ENCODE measurements around the gene NTF3. TPM values are rescaled to one million over a fixed set of nuclear protein-coding genes. Genes with fewer than 3 reads are reported as not detected.

Gene NTF3
- total RNA-seq, 1 donor from 2014 or later = 1.1 TPM

DNA sequence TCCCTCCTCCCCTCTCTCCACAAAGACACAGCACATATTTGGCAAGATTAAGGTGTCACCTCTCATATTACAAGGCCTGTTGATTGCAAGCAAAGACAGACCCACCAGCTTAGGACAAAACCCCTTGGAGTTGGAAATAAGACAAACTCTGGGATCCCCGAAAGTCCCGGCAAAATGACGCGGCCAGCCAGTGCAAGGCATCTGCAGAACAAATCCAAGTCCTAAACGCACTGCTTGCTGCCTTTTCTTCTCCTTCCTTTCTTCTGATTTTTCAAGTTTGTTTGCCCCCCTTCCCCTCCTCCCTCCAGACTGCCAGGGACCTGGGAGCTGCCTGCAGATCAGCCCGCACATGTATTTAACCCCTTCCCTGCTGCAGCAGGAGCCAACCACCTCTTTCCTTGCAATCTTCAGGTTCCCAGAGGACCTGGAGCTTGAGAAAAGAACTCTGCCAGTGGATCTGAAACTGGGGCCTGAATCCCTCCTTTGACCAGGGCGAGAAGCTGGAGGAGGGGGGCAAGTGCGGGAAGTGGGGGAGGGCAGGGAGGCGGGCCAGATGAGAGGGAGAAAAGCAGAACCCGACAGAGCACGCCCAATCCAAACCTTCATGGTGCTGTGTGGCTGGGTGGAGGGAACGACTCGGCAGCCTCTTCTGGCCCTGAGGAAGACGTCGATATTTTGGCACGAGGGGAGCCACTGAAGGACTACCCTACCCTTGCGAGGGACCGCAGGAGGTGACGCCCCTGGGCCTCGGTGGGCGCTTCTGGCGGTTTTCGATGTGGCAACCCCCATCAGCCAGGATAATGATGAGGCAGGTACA is 2.0 kb upstream of the NTF3 start:
- DNase-seq (no peak), ATAC-seq (ENCODE audit: poor library complexity) (no peak)
- intact Hi-C loops (cut with DNase I) = loop anchor here (10.0 kb wide), 1 partner anchor 215 kb away; no protein-coding TSS in a partner anchor

DNA sequence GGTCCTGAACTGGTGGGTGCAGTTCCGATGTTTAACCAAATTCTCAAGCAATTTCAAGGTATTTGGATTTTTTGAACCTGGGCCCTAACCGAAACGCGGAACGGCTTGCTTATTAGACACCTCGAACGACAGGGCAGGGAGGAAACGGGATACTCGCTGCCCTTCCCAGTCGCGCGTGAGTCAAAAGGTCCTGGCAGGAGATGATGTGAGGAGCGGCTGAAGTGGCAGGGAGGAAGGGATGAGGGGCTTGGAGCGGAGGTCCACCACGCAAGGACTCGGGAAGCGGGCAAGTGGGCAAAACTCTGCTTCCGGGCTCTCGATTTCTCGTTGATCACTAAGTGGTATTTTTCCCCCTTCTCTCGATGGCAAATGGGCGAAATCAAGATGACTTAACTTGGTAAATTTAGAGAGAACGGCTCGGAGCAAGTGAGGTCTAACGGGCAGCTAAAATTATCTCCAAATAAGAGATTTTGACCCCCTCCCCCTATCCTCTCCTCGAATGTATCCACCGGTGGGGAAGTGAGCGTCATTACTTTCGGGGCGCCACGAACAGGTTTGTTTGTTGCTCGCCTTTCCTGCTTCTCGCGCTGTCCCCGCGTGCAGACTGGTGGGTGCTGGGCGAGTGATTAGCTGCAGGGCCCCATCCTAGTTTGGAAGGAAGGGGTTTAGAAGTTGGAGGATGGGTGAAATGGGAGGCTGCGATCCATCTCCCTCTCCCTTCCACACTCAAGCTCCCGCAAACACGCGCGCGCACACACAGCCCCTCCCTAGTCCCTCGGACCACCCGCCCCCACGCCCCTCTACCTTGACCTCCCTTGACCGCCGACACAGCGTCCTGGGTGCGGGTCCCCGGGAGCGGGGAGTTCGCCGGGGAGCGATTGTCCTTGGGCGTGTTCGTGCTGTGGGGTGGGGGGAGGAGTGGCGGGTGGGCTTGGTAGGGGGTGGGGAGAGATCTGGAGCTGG is 986 bp upstream of the NTF3 start:
- intact Hi-C loops (cut with DNase I) = loop anchor here (10.0 kb wide), 1 partner anchor 214 kb away; no protein-coding TSS in a partner anchor
- ATAC-seq (ENCODE audit: poor library complexity) = no peak
- no peak for DNase-seq

DNA sequence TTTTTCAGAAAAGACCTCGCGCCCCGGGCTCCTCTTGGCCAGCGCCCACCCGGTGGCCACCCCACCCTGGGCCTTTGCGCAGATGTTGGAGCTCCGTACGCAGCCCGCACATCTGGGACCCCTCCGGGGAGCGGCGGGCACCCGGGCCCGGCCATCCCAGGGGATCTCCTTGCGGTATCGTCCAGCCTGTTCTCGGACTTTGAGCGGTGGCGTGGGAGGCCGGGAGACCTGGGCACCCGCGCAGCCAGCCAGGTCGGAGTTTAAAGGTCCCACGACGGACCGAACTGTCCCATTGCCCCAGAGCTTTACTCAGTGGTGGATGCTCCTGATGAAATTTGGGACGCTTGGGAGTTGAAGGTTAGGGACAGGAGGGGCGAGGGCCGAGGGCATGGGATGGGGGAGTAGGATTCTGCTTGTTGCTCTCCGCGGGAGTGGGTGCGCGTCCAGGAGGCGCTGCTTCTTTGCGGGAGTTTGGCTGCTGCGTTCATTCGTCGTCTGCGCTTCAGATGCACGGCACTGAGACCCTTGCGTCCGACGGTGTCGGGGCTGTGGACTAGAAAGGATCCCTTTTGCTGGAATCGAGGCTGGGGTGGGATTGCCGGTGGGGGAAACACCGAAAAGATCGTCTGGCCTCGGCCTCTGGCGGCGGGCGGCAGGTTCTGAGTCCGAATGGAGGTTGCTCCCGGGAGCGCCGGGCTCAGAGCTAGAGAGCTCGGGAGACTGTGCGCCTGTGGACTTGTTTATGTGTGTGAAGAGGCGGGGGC is 1.4 kb downstream of the NTF3 start:
- DNase-seq (no peak), ATAC-seq (ENCODE audit: poor library complexity) (peak; percentile 25)
- intact Hi-C loops (cut with DNase I) = loop anchor here (10.0 kb wide), 1 partner anchor 212 kb away; no protein-coding TSS in a partner anchor

DNA sequence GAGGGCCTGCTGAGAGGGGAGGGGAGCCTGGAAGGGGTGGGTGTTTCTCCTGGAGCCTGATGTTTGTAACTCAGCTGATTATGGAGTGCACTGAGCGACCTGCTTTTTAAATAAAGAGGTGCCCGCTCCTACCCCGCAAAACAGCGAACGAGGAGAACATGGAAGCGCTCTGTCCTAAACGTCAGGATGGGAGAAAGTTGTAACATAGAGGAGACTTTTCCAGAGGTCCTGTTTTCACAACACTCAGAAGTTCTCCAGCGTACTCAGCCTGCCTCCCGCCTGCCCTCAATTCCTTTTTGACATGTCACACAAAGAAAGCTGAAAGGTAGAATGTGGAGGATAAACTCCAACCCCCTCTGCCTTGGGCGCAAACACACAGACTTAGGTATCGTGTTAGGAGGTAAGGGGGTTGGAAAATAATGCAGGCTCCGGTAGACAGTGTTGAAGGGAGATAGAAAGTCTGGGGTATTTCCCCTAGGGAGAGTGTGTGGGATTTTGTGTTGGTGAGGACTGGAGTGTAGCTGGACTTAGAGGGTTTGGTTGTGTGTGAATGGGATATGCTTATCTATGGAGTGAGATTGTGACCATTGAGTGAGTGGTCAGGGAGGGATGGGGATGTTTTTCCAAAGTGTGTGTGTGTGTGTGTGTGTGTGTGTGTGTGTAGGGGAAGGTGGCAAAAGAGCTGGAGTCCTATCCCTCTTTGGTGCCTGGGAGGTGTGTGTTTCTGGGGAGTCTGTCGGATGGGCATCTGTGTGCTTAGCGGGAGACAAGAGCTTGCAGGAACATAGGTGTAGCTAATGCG is 2.1 kb downstream of the NTF3 start:
- ATAC-seq (ENCODE audit: poor library complexity) = no peak
- intact Hi-C loops (cut with DNase I) = loop anchor here (10.0 kb wide), 1 partner anchor 211 kb away; no protein-coding TSS in a partner anchor

DNA sequence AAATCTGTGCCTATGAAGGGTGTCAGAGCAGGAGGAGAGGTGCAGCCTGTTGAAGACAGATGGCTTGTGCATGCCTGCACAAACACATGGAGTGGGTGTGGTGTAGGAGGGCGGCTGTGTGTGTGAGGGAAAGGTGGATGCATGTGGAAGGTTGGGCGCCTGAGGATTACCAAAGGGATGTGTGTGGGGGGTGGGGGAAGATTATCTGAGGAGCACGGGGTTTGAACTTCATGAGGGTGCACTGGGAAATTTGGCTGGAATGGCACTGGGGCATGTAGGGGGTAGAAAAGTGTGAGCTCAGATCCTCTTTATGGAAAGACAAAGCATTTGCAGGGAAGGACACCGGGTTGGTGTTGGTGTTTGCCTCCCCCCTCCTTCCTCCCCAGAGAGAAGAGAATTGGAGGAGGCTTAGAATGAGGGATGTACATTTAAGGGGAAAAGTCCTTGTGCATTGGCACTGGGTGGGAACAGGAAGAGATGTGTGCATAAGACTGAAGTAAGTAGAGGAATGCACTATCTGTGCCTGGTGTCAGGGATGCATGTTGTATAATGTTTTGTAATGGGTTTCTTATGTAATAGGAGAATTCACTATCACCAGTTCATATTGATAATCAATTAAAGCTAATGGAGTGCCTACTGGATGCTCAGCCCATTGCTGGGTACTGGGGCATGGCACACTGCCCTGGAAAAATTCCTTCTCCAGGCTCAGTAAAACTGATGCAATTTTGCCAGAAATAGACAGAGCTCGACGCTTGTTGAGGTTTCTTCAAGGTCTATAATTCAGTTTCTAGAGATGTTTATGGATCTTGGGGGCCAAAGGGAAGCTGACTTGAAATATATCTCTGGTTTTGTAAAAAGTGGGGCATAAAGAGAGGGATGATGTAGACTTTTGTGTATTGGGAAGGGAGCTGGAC is 3.0 kb downstream of the NTF3 start:
- DNase-seq (no peak), ATAC-seq (ENCODE audit: poor library complexity) (no peak)
- intact Hi-C loops (cut with DNase I) = loop anchor here (10.0 kb wide), 1 partner anchor 210 kb away; no protein-coding TSS in a partner anchor

More for the DNA sequence above, 2.1 kb downstream of the NTF3 start:
- no peak for DNase-seq

DNA sequence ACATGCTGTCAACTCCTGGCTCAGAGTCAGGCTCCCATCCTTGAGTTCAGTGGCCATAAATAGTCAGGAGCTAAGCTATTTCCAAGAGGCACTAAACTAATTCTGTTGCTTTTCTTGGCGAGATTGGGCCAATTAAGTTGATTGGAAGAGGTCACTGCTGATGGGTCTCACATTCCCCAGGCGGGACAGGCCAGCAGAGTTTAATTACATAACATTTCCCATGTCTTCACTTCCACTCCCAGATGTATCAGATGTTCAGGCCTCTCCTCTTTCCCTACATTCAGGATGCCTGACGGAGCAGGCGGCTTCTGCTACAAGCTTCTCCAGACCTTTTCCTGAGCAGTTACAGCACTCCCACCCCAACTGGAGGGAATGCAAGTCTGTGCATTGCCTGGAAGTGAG is 5.3 kb downstream of the NTF3 start:
- intact Hi-C loops (cut with DNase I) = loop anchor here (10.0 kb wide), 1 partner anchor 208 kb away; no protein-coding TSS in a partner anchor
- ATAC-seq (ENCODE audit: poor library complexity) = peak; percentile 10
- DNase-seq = no peak

DNA sequence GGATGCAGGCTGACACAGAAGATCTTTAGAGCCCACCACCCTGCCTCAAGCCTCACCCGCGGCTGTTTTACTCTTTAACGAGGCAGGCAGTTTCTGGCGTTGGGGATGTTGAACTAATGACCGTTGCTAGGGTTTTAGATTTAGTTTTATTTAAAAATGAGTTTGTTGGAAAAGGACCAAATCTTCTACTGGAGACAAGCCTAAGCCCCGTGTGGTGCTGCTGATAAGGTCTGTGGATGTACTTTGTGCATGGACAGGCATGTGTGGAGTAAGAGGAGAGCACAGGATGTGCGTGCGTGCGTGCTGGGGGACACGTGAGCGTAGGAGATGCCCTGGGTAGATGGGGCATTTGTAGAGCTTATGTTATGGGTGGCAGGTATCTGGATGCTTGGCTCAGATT is 5.7 kb downstream of the NTF3 start:
- intact Hi-C loops (cut with DNase I) = loop anchor here (10.0 kb wide), 1 partner anchor 207 kb away; no protein-coding TSS in a partner anchor
- DNase-seq = no peak
- ATAC-seq (ENCODE audit: poor library complexity) = no peak

DNA sequence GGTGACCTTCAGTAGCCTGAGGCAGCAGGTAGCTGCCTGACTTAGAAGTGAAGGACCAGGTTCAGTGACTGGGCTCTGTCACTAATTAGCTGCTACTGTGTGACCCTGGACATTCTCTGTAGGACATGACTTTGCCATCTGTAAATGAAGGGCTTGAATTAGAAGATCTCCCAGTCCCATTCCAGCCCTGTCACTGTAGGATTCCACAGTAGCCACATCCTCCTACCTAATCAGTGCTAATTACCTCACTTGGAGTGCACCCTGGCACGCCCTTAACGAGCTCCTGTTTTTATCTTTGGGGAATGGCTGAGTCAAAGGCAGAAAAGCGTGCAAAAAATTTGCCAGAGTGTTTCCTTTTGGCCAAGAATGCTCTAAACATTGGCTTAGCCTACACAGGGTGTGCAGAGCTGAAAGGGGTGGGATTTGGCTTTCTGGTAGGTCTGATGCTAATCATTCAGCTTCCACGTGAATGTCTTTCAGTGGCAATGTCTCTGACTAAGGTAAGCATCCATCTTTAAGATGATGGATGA is 6.8 kb downstream of the NTF3 start:
- DNase-seq (no peak), ATAC-seq (ENCODE audit: poor library complexity) (no peak)
- intact Hi-C loops (cut with DNase I) = loop anchor here (10.0 kb wide), 1 partner anchor 206 kb away; no protein-coding TSS in a partner anchor

DNA sequence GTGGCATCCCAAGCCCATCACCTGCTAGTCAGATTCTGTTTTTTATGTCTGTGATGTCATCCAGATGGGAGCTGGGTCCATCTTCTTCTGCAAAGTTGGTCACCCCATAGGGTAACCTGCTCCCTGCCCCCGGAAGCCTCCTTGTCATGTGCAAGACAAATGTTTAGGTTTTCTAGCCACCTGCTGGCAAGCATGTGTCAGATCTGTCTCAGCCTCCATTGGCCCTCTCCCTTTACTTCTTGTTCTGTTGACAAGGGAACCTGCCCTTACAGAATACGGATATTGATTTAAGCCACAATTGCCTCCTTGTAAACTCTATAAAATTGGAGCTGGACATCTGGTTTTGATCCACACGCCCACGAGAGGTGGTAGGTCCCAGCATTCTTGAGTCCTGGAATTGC is 7.5 kb downstream of the NTF3 start:
- intact Hi-C loops (cut with DNase I) = loop anchor here (10.0 kb wide), 1 partner anchor 205 kb away; no protein-coding TSS in a partner anchor
- ATAC-seq (ENCODE audit: poor library complexity) = no peak
- no peak for DNase-seq

DNA sequence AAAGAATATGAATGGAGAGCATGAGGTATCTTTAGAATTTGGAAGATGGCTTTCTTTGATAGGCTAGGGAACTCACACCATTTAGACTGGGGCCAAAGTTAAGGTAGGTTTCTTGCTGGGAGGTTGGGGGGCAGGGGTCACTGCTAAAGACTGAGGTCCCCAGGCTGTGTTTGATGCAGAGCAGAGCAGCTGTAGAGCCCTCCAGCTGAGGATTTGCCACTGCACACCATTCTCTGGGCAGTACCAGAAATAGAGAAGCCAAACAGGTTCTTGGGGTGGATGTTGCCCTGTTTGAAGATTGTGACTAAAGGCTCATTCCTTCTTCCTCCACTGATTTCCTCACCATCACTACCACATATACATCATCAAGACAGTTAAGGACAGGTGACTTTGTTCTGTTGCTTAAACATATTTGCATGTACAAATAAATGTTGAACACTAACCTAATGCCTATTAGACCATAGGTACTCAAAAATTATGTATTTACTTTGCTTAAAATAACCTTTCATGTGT is 7.9 kb downstream of the NTF3 start:
- intact Hi-C loops (cut with DNase I) = loop anchor here (2.0 to 10.0 kb wide), 3 partner anchors 205 to 343 kb away; no protein-coding TSS in a partner anchor
- no peak for ATAC-seq (ENCODE audit: poor library complexity)
- no peak for DNase-seq

DNA sequence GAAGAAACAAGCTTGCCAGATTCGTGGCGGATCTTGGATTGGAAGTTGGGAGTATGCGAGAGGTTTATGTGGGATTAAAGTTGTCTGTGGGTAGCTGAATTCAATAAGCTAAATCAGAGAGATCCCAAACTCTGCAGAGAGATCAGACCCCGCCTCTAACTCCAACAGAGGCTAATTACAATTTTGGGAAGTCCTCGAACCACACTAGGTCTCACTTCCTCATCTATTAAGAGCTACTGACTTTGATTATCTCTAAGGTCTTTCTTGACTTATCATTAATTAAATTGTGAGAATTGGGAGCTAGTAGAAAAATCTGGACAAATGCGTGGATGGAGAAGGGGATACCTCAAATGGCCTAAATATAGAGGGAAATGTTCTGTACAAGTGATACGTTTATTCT is 9.1 kb downstream of the NTF3 start:
- no peak for DNase-seq
- intact Hi-C loops (cut with DNase I) = loop anchor here (2.0 to 5.0 kb wide), 2 partner anchors 240 to 344 kb away; no protein-coding TSS in a partner anchor
- ATAC-seq (ENCODE audit: poor library complexity) = no peak

DNA sequence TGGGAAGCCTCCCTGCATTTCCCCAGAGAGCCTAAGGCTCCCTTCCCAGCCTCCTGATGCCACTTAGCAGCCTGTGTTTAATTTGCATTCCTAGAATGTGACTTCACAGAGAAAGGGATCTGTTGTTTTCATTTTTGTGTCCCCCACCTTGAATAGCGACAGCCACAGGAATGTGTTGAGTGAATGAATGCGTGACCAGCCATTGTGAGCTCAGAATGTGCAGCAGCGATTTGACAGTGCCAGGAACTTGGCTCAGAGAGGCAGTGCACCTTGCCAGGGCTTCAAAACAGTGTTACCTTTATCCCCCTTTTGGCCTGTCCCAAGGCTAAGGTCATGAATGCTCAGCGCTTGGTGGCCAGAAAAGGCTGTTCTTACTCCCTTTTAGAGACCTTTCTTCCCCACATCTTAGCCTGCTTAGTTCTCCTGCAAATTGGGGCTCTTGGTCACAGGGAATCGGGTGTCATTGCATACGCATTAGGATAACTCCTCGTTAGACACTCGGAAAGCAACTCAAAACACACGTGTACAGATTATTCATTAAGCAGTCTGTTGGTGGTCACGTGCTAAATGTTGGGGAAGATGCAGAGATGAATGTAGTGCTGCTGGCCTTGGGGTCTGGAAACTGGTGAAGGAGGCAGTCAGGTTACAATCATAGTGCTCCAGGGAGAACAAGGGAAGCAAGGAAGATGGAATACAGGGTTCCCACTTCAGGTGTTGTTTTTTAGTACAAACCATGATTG is 9.8 kb downstream of the NTF3 start:
- intact Hi-C loops (cut with DNase I) = loop anchor here (2.0 to 5.0 kb wide), 3 partner anchors 241 to 344 kb away; no protein-coding TSS in a partner anchor
- DNase-seq (no peak), ATAC-seq (ENCODE audit: poor library complexity) (peak; percentile 85)

DNA sequence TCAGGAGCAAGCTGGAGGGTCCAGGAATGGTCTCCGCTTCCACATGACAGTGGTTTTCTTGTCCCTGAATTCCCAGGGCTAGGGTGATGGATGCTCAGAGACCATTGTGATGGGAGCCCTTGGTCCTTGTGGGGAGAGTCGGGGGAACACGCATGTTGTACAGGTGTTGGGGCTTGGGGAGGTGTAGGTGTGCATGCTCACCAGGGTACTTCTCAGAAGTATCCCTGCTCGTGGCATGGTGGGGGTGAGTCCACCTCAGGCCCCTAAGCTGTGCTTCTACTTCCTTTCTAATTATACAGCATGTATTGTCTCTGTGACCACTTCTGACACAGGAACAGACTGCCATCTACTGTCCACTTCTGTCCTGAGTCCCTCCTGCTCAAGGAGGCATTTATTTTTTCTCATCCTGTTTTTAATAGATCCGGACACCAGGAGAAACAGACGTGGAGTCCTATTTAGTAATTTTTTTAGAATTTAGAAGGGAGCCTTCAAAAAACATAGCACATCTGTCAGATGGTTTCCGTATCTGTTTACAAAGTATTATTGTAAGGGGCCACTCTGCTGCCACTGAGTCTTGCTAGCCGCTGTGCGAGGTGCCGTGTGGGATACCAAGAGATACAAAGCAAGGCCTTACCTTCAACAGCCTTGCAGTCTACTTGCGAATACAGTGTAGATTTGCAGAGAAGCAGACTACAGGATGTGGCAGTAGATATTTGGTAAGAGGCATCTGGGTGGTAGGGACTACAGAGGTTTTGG is 10.5 kb downstream of the NTF3 start:
- intact Hi-C loops (cut with DNase I) = loop anchor here (2.0 to 5.0 kb wide), 2 partner anchors 272 to 345 kb away; no protein-coding TSS in a partner anchor
- DNase-seq (no peak), ATAC-seq (ENCODE audit: poor library complexity) (peak; percentile 94)

DNA sequence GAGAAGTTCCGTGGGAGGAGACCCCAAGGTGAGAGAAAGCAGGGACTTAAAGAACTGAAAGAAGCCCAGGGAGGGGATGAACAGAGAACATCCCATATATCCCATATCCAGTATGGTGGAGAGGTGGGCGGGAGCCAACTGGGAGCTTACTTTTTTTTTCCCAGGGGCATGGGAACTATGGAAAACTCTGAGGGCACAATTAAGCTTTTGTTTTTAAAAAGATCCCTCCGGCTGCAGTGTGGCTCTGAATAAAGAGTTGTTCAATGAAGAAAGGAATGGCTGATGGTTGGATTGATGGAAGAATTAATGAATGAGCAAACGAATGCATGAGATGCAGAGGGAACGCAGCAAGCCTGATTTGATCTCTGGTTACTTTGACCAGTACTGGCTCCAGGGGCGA is 12.6 kb downstream of the NTF3 start:
- ATAC-seq (ENCODE audit: poor library complexity) = no peak
- intact Hi-C loops (cut with DNase I) = loop anchor here (5.0 kb wide), 1 partner anchor 347 kb away; no protein-coding TSS in a partner anchor
- no peak for DNase-seq

All from Right ventricle myocardium superior (tissue), 1 donor.